Stimulated activated naive B cell treated with anti-CD40 and anti-IgM and Interleukin-4, amounts not matched to agents 10 μg/mL and 1 μg/mL and 100 μg/mL, for 72 hours (primary cell): ENCODE measurements around the gene DOCK6.

ENCODE experiments used
- ATAC-seq, 2 donors: fragments of 150-1000 bp; cut with Tn5 transposase; replicated peaks; 2 replicates each; pipeline ENCODE4 v1.10.0; 2021; ENCODE audit warnings: moderate library complexity in 1 of 2
- DNase-seq: peaks from one replicate; pipeline ENCODE4 v3.0.0; 2021
- H3K27ac Mint-ChIP-seq: one replicate; pipeline ENCODE4 v1.8.0; 2022; ENCODE audit warnings: mild to moderate bottlenecking, mixed read lengths
- H3K27me3 Mint-ChIP-seq, 2 donors: one replicate each; pipeline ENCODE4 v1.8.0; 2022; ENCODE audit warnings: mixed read lengths in 2 of 2
- H3K36me3 Mint-ChIP-seq, 2 donors: one replicate each; pipeline ENCODE4 v1.8.0; 2022; ENCODE audit warnings: mixed read lengths in 2 of 2, mild to moderate bottlenecking in 1 of 2
- H3K4me1 Mint-ChIP-seq, 2 donors: one replicate each; pipeline ENCODE4 v1.8.0; 2022; ENCODE audit warnings: mixed read lengths in 2 of 2, mild to moderate bottlenecking in 1 of 2
- H3K4me3 Mint-ChIP-seq, 2 donors: one replicate each; pipeline ENCODE4 v1.8.0; 2022; ENCODE audit warnings: mild to moderate bottlenecking in 2 of 2, mixed read lengths in 2 of 2, moderate library complexity in 1 of 2
- H3K9me3 Mint-ChIP-seq, 2 donors: one replicate each; pipeline ENCODE4 v1.8.0; 2022; ENCODE audit warnings: mixed read lengths in 2 of 2, mild to moderate bottlenecking in 1 of 2

Gene DOCK6

GRCh38 chr19:11261971-11262839 is at the start of gene DOCK6:
TSS of gene DOCK6 (minus strand) at chr19:11262524. CDS start at chr19:11262440, 84 bp downstream.
- ATAC-seq (peak; percentile 73), DNase-seq (no peak)
- no peaks in the 10 kb centered on the region for H3K9me3 Mint-ChIP-seq

GRCh38 chr19:11306337-11306736 is 44.0 kb upstream of the DOCK6 start:
- H3K27ac Mint-ChIP-seq = no peak overlapping the region
- DNase-seq (no peak), ATAC-seq (no peak)
- H3K27me3 Mint-ChIP-seq = peaks cover 8 to 15% of the 10 kb centered on the region in 2 donors
- no peaks in the 10 kb centered on the region for H3K9me3 Mint-ChIP-seq
- no peaks in the 10 kb centered on the region for H3K36me3 Mint-ChIP-seq
- H3K4me1 Mint-ChIP-seq = no peaks in the 10 kb centered on the region
- no peak overlapping the region for H3K4me3 Mint-ChIP-seq

More at GRCh38 chr19:11261971-11262839, at the start of gene DOCK6:
- no peaks in the 10 kb centered on the region for H3K36me3 Mint-ChIP-seq
- H3K4me3 Mint-ChIP-seq = peak within 1 kb of the TSS; percentile 75 to 82
- H3K27ac Mint-ChIP-seq = no peak within 1 kb of the TSS
- peaks cover 39 to 67% of the 10 kb centered on the region in 2 donors for H3K27me3 Mint-ChIP-seq
- peaks cover 3 to 8% of the 10 kb centered on the region in 2 donors for H3K4me1 Mint-ChIP-seq

DNA sequence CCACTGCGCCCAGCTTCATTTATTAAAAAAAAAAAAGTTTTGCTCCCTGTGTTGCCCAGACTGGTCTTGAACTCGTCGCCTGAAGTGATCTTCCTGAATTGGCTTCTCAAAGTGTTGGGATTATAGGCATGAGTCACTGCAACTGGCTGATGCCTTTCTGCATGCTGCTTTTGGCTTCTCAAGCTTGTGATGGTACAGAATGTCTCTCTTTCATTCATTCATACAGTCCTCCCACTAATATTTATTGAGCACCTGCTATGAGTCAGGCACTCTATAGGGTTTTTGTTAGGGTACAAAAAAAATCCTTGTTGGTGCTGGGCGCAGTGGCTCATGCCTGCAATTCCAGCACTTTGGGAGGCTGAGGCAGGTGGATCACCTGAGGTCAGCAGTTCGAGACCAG is 42.6 kb upstream of the DOCK6 start:
- no peak overlapping the region for H3K4me3 Mint-ChIP-seq
- DNase-seq (no peak), ATAC-seq (no peak)
- no peaks in the 10 kb centered on the region for H3K9me3 Mint-ChIP-seq
- H3K27ac Mint-ChIP-seq = no peak overlapping the region
- H3K4me1 Mint-ChIP-seq = no peaks in the 10 kb centered on the region
- no peaks in the 10 kb centered on the region for H3K36me3 Mint-ChIP-seq
- H3K27me3 Mint-ChIP-seq = peaks cover 9 to 12% of the 10 kb centered on the region in 2 donors

DNA sequence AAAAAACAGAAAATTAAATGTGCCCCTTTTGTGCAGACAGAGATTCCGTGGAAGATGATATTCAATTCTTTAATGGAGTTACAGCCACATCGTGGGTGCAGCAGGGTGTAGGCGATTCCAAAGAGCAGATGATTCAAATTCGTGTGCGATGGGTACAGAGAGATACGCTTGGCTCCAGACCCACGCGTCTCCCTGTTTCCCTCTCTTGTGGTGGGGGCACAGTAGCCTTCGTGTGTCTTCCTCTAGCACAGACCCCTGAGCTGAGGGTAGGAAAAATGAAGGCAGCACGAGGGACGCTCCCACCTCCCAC is 38.4 kb upstream of the DOCK6 start:
- no peaks in the 10 kb centered on the region for H3K4me1 Mint-ChIP-seq
- H3K4me3 Mint-ChIP-seq = no peak overlapping the region
- no peak overlapping the region for H3K27ac Mint-ChIP-seq
- H3K36me3 Mint-ChIP-seq = no peaks in the 10 kb centered on the region
- DNase-seq (no peak), ATAC-seq (no peak)
- H3K9me3 Mint-ChIP-seq = no peaks in the 10 kb centered on the region
- H3K27me3 Mint-ChIP-seq = peaks cover 10 to 14% of the 10 kb centered on the region in 2 donors

DNA sequence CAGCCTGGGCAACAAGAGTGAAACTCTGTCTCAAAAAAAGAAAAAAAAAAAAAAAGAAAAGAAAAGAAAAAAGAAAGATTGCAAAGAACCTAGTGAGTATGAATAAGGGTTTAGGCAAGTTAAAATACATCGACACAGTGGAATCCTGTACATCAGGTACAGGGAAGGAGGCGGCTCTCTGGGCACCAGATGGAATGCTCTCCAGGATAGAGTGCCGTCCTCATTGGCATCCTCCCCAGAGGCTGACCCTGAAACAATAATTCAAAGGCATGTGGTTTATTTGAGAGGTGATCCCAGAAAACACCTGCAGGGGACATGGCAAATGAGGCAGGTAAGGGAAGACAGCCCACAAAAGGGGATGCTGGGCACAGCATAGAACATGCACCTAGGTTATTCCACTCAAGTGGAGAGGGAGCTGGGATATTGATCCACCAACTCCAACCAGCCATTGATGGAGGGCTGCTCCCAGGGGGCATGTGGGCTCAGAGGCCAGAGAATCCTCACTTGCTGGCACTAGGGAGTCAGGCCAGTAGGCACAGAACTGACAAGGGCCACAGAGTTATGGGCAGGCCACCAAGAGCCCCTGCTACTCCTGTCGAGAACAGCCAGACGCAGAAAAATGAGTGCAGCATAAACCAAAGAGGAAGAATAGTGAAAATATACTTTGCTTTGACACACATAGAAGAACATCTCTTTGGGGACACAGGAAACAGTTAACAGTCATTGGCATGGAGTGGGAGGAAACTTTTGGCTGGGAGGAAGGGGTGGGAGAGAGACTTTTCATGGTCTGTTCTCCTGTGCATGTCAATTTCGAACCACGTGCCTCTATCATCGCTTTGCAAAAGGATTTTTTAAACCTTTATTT is 37.9 kb upstream of the DOCK6 start:
- no peak overlapping the region for H3K27ac Mint-ChIP-seq
- ATAC-seq (no peak), DNase-seq (no peak)
- H3K27me3 Mint-ChIP-seq = peaks cover 10 to 14% of the 10 kb centered on the region in 2 donors
- H3K4me1 Mint-ChIP-seq = no peaks in the 10 kb centered on the region
- H3K4me3 Mint-ChIP-seq = no peak overlapping the region
- no peaks in the 10 kb centered on the region for H3K9me3 Mint-ChIP-seq
- H3K36me3 Mint-ChIP-seq = no peaks in the 10 kb centered on the region

- ATAC-seq (no peak), DNase-seq (no peak)
- no peak overlapping the region for H3K27ac Mint-ChIP-seq
- H3K27me3 Mint-ChIP-seq = peaks cover 5 to 34% of the 10 kb centered on the region in 2 donors
- no peaks in the 10 kb centered on the region for H3K9me3 Mint-ChIP-seq
- H3K4me3 Mint-ChIP-seq = no peak overlapping the region
- no peaks in the 10 kb centered on the region for H3K36me3 Mint-ChIP-seq
- H3K4me1 Mint-ChIP-seq = peaks cover 1 to 5% of the 10 kb centered on the region in 2 donors
Measured at GRCh38 chr19:11296264-11296663, 33.9 kb upstream of the DOCK6 start.

GRCh38 chr19:11295665-11296245 is 33.4 kb upstream of the DOCK6 start, which contains the start of gene TSPAN16:
TSS of gene TSPAN16 (plus strand) at chr19:11296160. CDS start at chr19:11296298, 138 bp downstream.
- Mint-ChIP-seq H3K27me3 (peaks cover 5 to 34% of the 10 kb centered on the region in 2 donors), H3K4me1 (peaks cover 1 to 5% of the 10 kb centered on the region in 2 donors), H3K36me3 (no peaks in the 10 kb centered on the region), H3K4me3 (no peak within 1 kb of the TSS), H3K27ac (no peak within 1 kb of the TSS), H3K9me3 (no peaks in the 10 kb centered on the region)
- ATAC-seq (no peak), DNase-seq (no peak)

- no peak for ATAC-seq
- H3K9me3 Mint-ChIP-seq = no peaks in the 10 kb centered on the region
- no peak overlapping the region for H3K27ac Mint-ChIP-seq
- no peaks in the 10 kb centered on the region for H3K36me3 Mint-ChIP-seq
- peaks cover 1 to 5% of the 10 kb centered on the region in 2 donors for H3K4me1 Mint-ChIP-seq
- H3K27me3 Mint-ChIP-seq = peaks cover 5 to 30% of the 10 kb centered on the region in 2 donors
- no peak for DNase-seq
- H3K4me3 Mint-ChIP-seq = no peak overlapping the region
Measured at GRCh38 chr19:11295180-11295579, 32.9 kb upstream of the DOCK6 start.

- Mint-ChIP-seq H3K9me3 (no peaks in the 10 kb centered on the region), H3K27ac (no peak overlapping the region), H3K4me3 (peak overlapping the region; percentile 59 to 62), H3K36me3 (no peaks in the 10 kb centered on the region), H3K27me3 (peaks cover 9 to 29% of the 10 kb centered on the region in 2 donors), H3K4me1 (peaks cover 1 to 5% of the 10 kb centered on the region in 2 donors)
- ATAC-seq (peak; percentile 99), DNase-seq (peak; percentile 82)
Measured at GRCh38 chr19:11293433-11294389, 31.4 kb upstream of the DOCK6 start.

- peaks cover 14 to 32% of the 10 kb centered on the region in 2 donors for H3K27me3 Mint-ChIP-seq
- no peak overlapping the region for H3K27ac Mint-ChIP-seq
- peaks cover 1 to 5% of the 10 kb centered on the region in 2 donors for H3K4me1 Mint-ChIP-seq
- H3K9me3 Mint-ChIP-seq = no peaks in the 10 kb centered on the region
- H3K36me3 Mint-ChIP-seq = no peaks in the 10 kb centered on the region
- H3K4me3 Mint-ChIP-seq = no peak overlapping the region
- DNase-seq = no peak
- no peak for ATAC-seq
Measured at GRCh38 chr19:11291991-11292390, 29.7 kb upstream of the DOCK6 start.

DNA sequence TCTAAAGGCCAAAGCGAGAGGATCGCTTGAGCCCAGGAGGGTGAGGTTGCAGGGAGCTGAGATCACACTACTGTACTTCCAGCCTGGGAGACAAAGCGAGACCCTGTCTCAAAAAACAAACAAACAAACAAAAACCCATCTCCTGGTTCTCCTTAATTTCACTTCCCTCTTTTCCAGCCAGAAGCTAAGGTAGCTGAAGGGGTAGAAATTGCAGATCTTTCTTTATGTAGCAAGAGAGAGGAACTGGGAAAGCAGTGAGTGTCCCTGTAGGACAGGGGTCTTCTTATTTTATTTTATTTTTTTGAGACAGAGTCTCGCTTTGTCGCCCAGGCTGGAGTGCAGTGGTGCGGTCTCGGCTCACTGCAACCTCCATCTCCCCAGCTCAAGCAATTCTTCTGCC is 29.1 kb upstream of the DOCK6 start:
- Mint-ChIP-seq H3K4me1 (peaks cover 1 to 5% of the 10 kb centered on the region in 2 donors), H3K27me3 (peaks cover 14 to 34% of the 10 kb centered on the region in 2 donors)

DNA sequence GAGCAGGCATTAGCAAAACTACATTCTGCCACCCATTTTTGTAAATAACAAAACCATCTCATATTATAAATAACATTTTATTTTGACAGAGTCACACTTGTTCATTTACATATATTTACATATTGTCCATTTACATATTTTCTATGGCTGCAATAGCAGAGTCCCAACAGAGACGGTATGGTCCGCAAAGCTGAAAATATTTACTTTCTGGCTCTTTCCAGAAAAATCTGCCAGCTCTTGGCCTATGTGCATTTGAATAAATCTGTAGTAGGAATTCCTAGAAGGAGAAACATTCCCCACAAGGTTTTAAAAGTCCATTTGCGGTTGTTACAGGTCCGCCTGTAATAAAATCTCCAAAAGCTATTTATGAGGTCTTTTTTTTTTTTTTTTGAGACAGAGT is 27.9 kb upstream of the DOCK6 start:
- Mint-ChIP-seq H3K4me1 (peaks cover 1 to 5% of the 10 kb centered on the region in 2 donors), H3K27me3 (peaks cover 12 to 37% of the 10 kb centered on the region in 2 donors), H3K27ac (no peak overlapping the region), H3K4me3 (no peak overlapping the region), H3K9me3 (no peaks in the 10 kb centered on the region), H3K36me3 (no peaks in the 10 kb centered on the region)
- ATAC-seq = no peak
- DNase-seq = no peak

More for the DNA sequence above, 29.1 kb upstream of the DOCK6 start:
- DNase-seq = no peak
- no peak overlapping the region for H3K27ac Mint-ChIP-seq
- H3K9me3 Mint-ChIP-seq = no peaks in the 10 kb centered on the region
- H3K4me3 Mint-ChIP-seq = no peak overlapping the region
- no peak for ATAC-seq
- no peaks in the 10 kb centered on the region for H3K36me3 Mint-ChIP-seq

DNA sequence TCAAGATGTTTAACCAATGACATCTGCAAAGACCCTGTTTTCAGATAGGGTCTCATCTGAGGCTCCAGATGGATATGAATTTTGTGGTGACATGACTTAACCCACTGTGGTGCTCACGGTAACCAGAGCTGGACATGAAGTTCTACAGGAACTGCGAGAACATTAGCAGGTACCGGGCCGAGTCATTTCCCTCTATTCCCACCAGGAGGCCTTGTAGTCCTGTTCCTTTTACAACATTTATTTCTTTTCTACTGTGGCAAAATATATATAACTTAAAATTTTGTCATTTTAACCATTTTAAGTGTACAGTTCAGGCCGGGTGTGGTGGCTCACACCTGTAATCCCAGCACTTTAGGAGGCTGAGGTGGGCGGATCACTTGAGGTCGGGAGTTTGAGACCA is 26.0 kb upstream of the DOCK6 start:
- H3K4me3 Mint-ChIP-seq = no peak overlapping the region
- peaks cover 13 to 39% of the 10 kb centered on the region in 2 donors for H3K27me3 Mint-ChIP-seq
- no peaks in the 10 kb centered on the region for H3K36me3 Mint-ChIP-seq
- no peak overlapping the region for H3K27ac Mint-ChIP-seq
- H3K4me1 Mint-ChIP-seq = no peaks in the 10 kb centered on the region
- H3K9me3 Mint-ChIP-seq = no peaks in the 10 kb centered on the region
- DNase-seq (no peak), ATAC-seq (no peak)
